ENCODE measurements around the gene TRPV3.
"Not testable (repeated sequence)": the region's sequence is repeated elsewhere in the genome, so short reads cannot be mapped to it uniquely, and the experiment has no call there.

The TRPV3 gene

GRCh38 chr17:3573246-3574100, 15.9 kb upstream of the TRPV3 start:
- DNase-seq, result no peak

GRCh38 chr17:3572231-3572630, 14.6 kb upstream of the TRPV3 start:
- no peak for DNase-seq

GRCh38 chr17:3571043-3571900, 13.7 kb upstream of the TRPV3 start:
- DNase-seq, result no peak

GRCh38 chr17:3569534-3570137, 12.0 kb upstream of the TRPV3 start:
- no peak for DNase-seq

GRCh38 chr17:3566551-3566950, 8.9 kb upstream of the TRPV3 start:
- DNase-seq, result no peak

GRCh38 chr17:3565143-3565542, 7.5 kb upstream of the TRPV3 start:
- no peak for DNase-seq

- DNase-seq, result not testable (repeated sequence)
These were observed 6.6 kb upstream of the TRPV3 start for GRCh38 chr17:3564241-3564640.

GRCh38 chr17:3559270-3559645, 1.6 kb upstream of the TRPV3 start:
- no peak for DNase-seq

GRCh38 chr17:3558603-3559269, 1.1 kb upstream of the TRPV3 start:
- DNase-seq, result no peak

GRCh38 chr17:3556916-3557767, 470 bp downstream of the TRPV3 start:
- no peak for DNase-seq

GRCh38 chr17:3556239-3556915, 1.2 kb downstream of the TRPV3 start:
- no peak for DNase-seq

- no peak for DNase-seq
These were observed 2.3 kb downstream of the TRPV3 start for GRCh38 chr17:3555189-3555796.

GRCh38 chr17:3554440-3554839, 3.2 kb downstream of the TRPV3 start:
- no peak for DNase-seq

- no peak for DNase-seq
These were observed 3.9 kb downstream of the TRPV3 start for GRCh38 chr17:3553419-3554401.

- no peak for DNase-seq
These were observed 4.7 kb downstream of the TRPV3 start for GRCh38 chr17:3552916-3553315.

GRCh38 chr17:3551189-3551588, 6.4 kb downstream of the TRPV3 start:
- DNase-seq, result no peak

- no peak for DNase-seq
These were observed 7.9 kb downstream of the TRPV3 start for GRCh38 chr17:3549610-3550162.

- DNase-seq, result no peak
These were observed 10.0 kb downstream of the TRPV3 start for GRCh38 chr17:3547628-3548027.

- no peak for DNase-seq
These were observed 10.6 kb downstream of the TRPV3 start for GRCh38 chr17:3546997-3547396.
